Stimulated activated CD8-positive, alpha-beta memory T cell treated with anti-CD3 and anti-CD28 coated beads, Interleukin-15, amount 100 ng/mL, for 48 hours (primary cell): ENCODE measurements around the gene COL8A2.

ENCODE experiments used
- DNase-seq, 2 donors: peaks; one replicate each; pipeline ENCODE4 v3.0.0-alpha.2; 2020; ENCODE audit warnings: low read depth in 2 of 2

The COL8A2 gene

DNA sequence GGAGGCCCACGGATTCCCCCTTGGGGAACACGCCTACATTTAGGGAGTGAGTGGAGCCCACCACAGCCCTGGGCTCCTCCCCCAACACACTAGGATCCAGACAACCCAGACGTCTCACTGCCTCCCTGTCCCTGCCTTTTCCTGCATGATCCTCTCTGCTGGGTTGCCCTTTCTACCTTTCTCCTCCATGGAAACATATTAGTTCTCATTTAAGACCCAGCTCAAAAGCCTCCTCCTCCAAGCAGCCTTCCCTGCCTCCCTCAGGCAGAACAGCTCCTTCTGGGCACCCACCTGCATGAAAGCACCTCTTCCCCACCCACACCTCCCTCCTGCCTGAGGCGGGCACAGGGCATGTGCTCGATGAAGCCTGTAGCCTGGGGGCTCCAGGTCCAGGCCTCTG is 10.7 kb downstream of the COL8A2 start:
- no peak for DNase-seq

- no peak for DNase-seq
Observed at GRCh38 chr1:36112823-36113222, 12.2 kb downstream of the COL8A2 start.

- no peak for DNase-seq
Observed at GRCh38 chr1:36111151-36111550, 13.9 kb downstream of the COL8A2 start.

DNA sequence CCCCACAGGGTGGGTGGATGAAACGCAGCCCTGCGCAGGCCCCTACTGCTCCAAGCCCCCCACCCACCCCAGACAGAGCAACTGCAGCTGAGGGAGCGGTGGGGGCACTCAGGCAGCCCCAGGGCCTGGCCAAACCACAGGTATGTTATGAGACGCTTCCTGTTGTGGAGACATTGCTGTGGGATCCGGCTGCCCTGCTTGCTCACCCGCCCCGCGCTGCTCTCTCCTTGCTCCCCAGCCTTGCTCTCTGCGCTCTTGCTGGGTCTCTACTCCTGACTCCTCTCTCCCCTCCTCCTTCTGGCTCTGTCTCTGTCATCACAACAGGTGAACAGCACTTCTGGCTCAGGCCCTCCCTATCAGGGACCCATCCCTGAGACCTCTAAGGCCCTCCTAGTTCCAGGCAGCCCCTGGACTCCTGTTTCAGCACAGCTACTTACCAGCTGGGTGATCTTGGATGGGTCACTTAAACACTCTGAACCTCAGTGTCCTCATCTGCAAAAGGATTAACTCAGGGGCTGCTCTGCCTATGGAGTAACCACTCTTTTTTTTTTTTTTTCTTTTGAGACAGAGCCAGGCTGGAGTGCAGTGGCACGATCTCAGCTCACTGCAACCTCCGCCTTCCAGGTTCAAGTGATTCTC is 15.9 kb downstream of the COL8A2 start:
- peak; percentile 11 to 15 for DNase-seq

DNA sequence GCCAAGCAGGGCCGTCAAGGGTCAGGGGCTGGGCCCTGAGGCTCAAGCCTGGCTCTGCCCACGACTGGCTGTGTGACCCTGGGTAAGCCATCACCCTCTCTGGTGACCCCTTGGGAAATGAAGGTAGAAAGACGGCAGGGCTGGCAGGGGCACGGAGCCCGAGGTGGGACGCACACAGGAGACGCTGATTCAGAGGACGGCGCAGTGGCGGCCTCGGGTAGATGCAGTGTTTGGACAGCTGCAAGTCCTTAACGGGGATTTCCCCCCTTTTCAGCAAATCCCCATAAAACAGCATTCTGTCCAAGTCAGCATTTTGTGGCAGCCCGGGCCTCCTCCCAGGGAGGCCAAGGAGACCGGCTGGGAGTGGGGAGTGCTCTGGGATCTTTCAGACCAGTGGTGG is 16.7 kb downstream of the COL8A2 start:
- DNase-seq, result no peak

GRCh38 chr1:36107394-36107793 is 17.6 kb downstream of the COL8A2 start:
- DNase-seq, result no peak

- no peak for DNase-seq
Observed at GRCh38 chr1:36106269-36106668, 18.8 kb downstream of the COL8A2 start.

GRCh38 chr1:36101546-36101945 is 23.5 kb downstream of the COL8A2 start:
- DNase-seq, result no peak

DNA sequence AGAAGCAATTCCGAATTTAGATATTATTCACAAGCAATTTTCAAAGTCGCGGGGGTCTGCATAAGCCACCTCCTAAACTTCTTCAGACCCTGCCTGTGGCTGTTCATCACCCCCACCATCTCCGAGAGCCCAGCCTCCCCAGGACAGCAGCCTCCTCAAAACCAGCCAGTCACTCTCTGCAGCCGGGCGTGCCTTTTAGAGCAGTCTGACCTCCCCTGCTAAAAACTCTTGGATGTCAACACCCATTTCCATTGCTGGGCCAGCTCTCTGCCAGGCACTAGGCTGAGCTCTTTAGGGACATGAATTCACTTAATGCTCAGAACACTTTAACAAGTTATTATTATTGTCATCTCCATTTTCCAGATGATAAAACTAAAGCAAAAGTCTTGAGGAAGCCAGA is 24.6 kb downstream of the COL8A2 start:
- no peak for DNase-seq

GRCh38 chr1:36099681-36100341 is 25.2 kb downstream of the COL8A2 start:
- peak; percentile 46 to 48 for DNase-seq

DNA sequence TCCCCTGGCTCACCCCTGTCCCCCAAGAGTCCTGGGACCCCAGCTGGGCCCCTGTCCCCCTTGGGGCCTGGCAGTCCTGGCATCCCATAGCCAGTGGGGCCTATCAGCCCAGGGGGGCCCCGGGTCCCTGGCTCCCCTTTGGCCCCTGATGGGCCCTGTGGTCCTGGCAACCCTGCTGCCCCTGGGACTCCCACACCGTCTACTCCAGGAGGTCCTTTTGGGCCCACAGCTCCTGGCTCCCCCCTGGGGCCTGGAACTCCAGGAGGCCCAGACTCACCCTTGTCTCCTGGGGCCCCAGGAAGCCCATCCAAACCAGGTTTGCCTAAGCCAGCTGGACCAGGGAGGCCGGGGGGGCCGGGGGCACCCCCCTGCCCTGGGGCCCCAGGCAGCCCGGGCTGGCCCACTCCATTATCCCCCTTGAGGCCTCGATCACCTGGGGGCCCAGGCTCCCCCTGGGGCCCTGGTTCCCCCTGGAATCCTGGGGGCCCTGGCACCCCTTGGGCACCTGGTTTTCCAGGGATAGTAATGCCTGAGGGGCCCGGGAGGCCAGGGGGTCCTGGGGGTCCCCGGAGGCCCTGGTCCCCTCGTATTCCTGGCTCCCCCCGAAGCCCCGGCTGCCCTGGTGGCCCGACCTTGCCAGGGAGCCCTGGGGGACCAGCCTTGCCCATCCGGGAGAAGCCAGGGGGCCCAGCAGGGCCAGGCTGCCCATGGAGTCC is 26.2 kb downstream of the COL8A2 start:
- DNase-seq, result no peak

GRCh38 chr1:36097693-36098585 is 27.1 kb downstream of the COL8A2 start:
- DNase-seq, result no peak

GRCh38 chr1:36096500-36097432 is 28.3 kb downstream of the COL8A2 start:
- DNase-seq, result no peak

GRCh38 chr1:36095760-36096405 is 29.1 kb downstream of the COL8A2 start:
- no peak for DNase-seq

DNA sequence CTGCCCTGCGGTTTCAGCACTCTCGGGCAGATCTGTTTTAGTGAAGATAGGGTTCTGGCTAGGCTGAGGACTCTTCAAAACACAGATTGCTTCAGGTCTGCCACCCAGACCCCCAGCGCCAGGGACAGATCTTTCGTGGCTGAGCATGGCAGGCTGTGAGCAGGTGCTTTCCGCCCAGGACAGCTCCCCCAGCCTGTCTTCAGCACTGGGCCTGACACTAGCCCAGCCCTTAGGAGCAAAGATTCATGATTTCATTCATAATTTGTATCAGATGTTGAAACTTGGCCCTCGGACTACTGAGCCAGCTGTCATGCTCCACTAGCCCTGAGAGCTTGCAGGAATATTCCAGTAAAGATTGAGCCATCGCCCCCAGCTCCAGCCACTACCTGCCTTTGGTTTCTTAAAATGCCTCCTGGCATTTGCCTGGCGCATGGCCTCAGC is 30.4 kb downstream of the COL8A2 start:
- DNase-seq, result no peak

- no peak for DNase-seq
Observed at GRCh38 chr1:36093929-36094328, 31.1 kb downstream of the COL8A2 start.

GRCh38 chr1:36093226-36093625 is 31.8 kb downstream of the COL8A2 start:
- DNase-seq, result no peak

GRCh38 chr1:36092798-36093185 is 32.2 kb downstream of the COL8A2 start:
- no peak for DNase-seq

DNA sequence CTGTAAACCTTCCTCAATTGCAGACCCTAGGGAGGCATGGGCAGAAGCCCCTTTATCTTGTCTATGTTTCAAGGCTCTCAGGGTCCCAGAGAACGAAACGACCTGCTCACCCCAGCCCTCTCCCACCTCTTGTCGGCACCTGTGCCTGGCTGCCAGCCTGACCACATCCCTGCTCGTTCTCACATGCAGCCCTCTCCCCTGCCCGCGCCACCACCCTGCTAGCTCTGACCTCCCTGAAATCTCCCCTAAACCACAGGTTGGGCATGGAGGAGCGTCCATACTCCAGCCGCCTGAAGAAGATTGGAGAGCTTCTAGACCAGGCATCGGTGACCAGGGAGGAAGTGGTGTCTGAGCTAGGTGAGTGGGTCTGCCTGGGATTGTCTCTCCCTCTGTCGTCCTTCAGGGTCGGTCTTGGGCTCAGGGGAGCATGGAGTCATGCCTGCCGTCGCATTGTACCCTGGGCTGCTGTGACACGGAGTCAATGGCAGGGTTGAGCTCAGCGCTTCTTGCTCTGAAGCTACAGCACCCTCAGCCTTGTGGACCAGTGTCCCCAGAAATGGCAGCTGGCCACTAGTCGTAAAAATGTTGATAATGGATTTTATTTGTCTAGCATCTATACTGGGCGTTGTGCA is 32.7 kb downstream of the COL8A2 start:
- DNase-seq, result no peak

DNA sequence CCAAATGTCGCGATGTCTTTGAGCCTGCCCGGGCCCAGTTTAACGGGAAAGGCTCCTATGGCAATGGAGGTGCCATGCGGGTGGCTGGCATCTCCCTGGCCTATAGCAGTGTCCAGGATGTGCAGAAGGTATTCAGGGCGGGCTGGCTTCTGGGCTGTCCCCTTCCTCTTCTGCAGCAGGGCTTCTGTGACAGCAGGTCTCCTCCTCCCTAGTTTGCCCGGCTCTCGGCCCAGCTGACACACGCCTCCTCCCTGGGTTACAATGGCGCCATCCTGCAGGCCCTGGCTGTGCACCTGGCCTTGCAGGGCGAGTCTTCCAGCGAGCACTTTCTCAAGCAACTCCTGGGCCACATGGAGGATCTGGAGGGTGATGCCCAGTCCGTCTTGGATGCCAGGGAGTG is 33.3 kb downstream of the COL8A2 start:
- no peak for DNase-seq
